ENCODE data around the gene ESPN. TPM values are rescaled to one million over a fixed set of nuclear protein-coding genes. Genes with fewer than 3 reads are reported as not detected.

Gene ESPN
- total RNA-seq, 4 donors from 2014 or later, result 0.47 to 0.92 (median 0.81) TPM; not detected in 1

DNA sequence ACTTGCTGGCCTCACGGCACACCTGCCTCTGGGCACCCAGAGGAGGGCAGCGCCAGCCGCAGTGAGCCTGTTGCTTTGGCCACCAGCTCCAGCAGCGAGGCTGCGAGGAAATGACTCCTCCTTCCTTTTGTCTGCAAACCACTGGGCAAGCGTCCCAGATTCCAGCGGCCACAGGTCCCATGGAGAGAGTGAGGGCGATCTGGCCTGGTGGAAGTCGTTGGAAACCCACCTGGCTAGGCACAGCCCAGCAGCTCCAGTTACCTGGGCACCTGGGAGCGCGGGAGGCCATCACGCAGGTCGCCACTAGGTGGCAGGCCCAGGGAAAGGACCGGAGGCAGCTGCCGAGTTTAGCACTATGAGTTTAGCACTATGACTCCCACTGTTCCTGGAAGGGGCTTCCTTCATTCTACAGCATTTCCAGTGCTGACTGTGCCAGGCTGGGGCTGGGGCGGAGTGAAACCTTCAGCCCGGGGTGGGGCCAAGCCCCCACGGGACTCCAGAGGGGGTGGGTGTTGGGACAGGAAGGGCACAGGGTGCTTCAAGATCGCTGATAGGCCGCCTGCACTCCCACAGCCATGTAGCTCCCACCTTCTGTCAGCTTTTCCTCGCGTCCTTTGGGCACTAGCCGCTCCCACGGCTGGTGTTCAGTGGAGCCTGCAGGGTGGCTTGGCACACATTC is 1.1 kb upstream of the ESPN start:
- Histone ChIP-seq H3K9me3 (no peaks in the 10 kb centered on the region), H3K4me3 (no peak overlapping the region), H3K36me3 (no peaks in the 10 kb centered on the region), H3K27ac (no peak overlapping the region), H3K4me1 (peaks cover 0 to 51% (median 23%) of the 10 kb centered on the region in 3 donors), H3K27me3 (peaks cover 100% of the 10 kb centered on the region)
- ATAC-seq, result peak; percentile 20
- 0 to 10% methylated on average over 2 of the region's 24 CpGs for WGBS, 2 donors (ENCODE audit: low coverage in 1 of 2)
- no peak for TF ChIP-seq EP300 (IDR thresholded peaks at IDR 0.05)
- TF ChIP-seq, protein P1, sequence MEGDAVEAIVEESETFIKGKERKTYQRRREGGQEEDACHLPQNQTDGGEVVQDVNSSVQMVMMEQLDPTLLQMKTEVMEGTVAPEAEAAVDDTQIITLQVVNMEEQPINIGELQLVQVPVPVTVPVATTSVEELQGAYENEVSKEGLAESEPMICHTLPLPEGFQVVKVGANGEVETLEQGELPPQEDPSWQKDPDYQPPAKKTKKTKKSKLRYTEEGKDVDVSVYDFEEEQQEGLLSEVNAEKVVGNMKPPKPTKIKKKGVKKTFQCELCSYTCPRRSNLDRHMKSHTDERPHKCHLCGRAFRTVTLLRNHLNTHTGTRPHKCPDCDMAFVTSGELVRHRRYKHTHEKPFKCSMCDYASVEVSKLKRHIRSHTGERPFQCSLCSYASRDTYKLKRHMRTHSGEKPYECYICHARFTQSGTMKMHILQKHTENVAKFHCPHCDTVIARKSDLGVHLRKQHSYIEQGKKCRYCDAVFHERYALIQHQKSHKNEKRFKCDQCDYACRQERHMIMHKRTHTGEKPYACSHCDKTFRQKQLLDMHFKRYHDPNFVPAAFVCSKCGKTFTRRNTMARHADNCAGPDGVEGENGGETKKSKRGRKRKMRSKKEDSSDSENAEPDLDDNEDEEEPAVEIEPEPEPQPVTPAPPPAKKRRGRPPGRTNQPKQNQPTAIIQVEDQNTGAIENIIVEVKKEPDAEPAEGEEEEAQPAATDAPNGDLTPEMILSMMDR (IDR thresholded peaks at IDR 0.05), result peak in 2 of 4 experiments; percentile 24 to 51
- no peak for TF ChIP-seq POLR2AphosphoS5 (IDR thresholded peaks at IDR 0.05)
- TF ChIP-seq POLR2A (IDR thresholded peaks at IDR 0.05), result no peak

GRCh38 chr1:6424000-6424565 is 493 bp upstream of the ESPN start:
- no peak for ATAC-seq
- Histone ChIP-seq H3K9me3 (no peaks in the 10 kb centered on the region), H3K4me3 (peak overlapping the region in 1 of 2 donors; percentile 32), H3K4me1 (peaks cover 0 to 44% (median 20%) of the 10 kb centered on the region in 3 donors), H3K27me3 (peaks cover 100% of the 10 kb centered on the region), H3K36me3 (no peaks in the 10 kb centered on the region), H3K27ac (no peak overlapping the region)
- TF ChIP-seq POLR2AphosphoS5 (IDR thresholded peaks at IDR 0.05) (no peak), POLR2A (IDR thresholded peaks at IDR 0.05) (no peak), EP300 (IDR thresholded peaks at IDR 0.05) (no peak)
- TF ChIP-seq, protein P1 (IDR thresholded peaks at IDR 0.05), result no peak
- WGBS, 2 donors (ENCODE audit: low coverage in 1 of 2), result 0% methylated on average over 7 of the region's 35 CpGs; no CpG with 5 or more reads in 1 of the 2 donors

- Histone ChIP-seq H3K4me3 (no peak overlapping the region), H3K9me3 (no peaks in the 10 kb centered on the region), H3K36me3 (no peaks in the 10 kb centered on the region), H3K27ac (no peak overlapping the region), H3K27me3 (peaks cover 100% of the 10 kb centered on the region), H3K4me1 (peaks cover 0 to 29% (median 4%) of the 10 kb centered on the region in 3 donors)
- no peak for ATAC-seq
- WGBS, 2 donors (ENCODE audit: low coverage in 1 of 2), result 100% methylated on average over 1 of the region's 6 CpGs; no CpG with 5 or more reads in 1 of the 2 donors
- TF ChIP-seq POLR2AphosphoS5 (IDR thresholded peaks at IDR 0.05), result no peak
- TF ChIP-seq, protein P1 (IDR thresholded peaks at IDR 0.05), result no peak
Observed at GRCh38 chr1:6425658-6426057, 1.1 kb downstream of the ESPN start.

- H3K4me3 ChIP-seq, result no peak overlapping the region
- H3K27ac ChIP-seq, result no peak overlapping the region
- peaks cover 100% of the 10 kb centered on the region for H3K27me3 ChIP-seq
- no peaks in the 10 kb centered on the region for H3K36me3 ChIP-seq
- TF ChIP-seq POLR2AphosphoS5 (IDR thresholded peaks at IDR 0.05), result no peak
- TF ChIP-seq, protein P1 (IDR thresholded peaks at IDR 0.05), result no peak
- no peak for TF ChIP-seq POLR2A (IDR thresholded peaks at IDR 0.05)
- TF ChIP-seq EP300 (IDR thresholded peaks at IDR 0.05), result no peak
- H3K4me1 ChIP-seq, result peaks cover 0 to 25% (median 3%) of the 10 kb centered on the region in 3 donors
- WGBS, 2 donors (ENCODE audit: low coverage in 1 of 2), result 100% methylated on average over 1 of the region's 9 CpGs; no CpG with 5 or more reads in 1 of the 2 donors
- ATAC-seq, result no peak
- H3K9me3 ChIP-seq, result no peaks in the 10 kb centered on the region
Observed at GRCh38 chr1:6426277-6426971, 1.8 kb downstream of the ESPN start.

Data from gastroesophageal sphincter (tissue), 4 donors.